ENCODE data around the gene CYP20A1. TPM values are rescaled to one million over a fixed set of nuclear protein-coding genes. Genes with fewer than 3 reads are reported as not detected.

CYP20A1 gene
- total RNA-seq, 2 donors from 2014 or later: 21.6 to 25.9 TPM

DNA sequence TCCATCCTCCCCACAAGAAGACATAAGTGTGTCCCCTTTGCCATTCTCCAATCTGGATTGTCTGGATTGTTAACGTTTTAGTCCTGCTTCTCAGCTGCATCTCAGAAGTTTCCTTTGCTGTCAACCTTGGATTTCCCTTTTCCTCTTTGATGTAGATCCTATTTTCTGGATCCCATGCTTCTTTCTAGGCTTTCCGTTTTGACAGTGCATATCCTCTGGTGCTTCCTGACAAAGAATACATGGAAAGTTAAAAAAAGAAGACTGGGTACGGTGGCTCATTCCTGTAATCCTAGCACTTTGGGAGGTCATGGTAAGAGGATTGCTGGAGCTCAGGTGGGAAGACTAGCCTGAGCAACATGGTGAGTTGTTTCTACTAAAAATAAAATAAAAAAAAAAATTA is 116.1 kb downstream of the CYP20A1 start:
- DNase-seq (ENCODE audit: low spot score): no peak
- Mint-ChIP-seq H3K4me1 (ENCODE audit: low read depth in 2 of 2) (peaks cover 0 to 5% of the 10 kb centered on the region in 2 donors), H3K9me3 (no peaks in the 10 kb centered on the region), H3K36me3 (no peaks in the 10 kb centered on the region), H3K4me3 (no peak overlapping the region), H3K27me3 (no peaks in the 10 kb centered on the region), H3K27ac (no peak overlapping the region)
- ATAC-seq: no peak

Other genes with a start within 250 kb of the CYP20A1 start
- 10 to 100 TPM; 12.3 to 19.2 TPM for gene NBEAL1, start 224.1 kb upstream of the CYP20A1 start, total RNA-seq
- gene ABI2, start 89.4 kb downstream of the CYP20A1 start, total RNA-seq: 10 to 100 TPM; 29.2 to 38.6 TPM